NK-92 (cell line): ENCODE data around the gene AGPAT2.

Experiments
- DNase-seq: peaks from one replicate; lab custom pipeline; 2025; ENCODE audit not compliant: unreplicated experiment; lab: John Stamatoyannopoulos, UW

Gene AGPAT2

DNA sequence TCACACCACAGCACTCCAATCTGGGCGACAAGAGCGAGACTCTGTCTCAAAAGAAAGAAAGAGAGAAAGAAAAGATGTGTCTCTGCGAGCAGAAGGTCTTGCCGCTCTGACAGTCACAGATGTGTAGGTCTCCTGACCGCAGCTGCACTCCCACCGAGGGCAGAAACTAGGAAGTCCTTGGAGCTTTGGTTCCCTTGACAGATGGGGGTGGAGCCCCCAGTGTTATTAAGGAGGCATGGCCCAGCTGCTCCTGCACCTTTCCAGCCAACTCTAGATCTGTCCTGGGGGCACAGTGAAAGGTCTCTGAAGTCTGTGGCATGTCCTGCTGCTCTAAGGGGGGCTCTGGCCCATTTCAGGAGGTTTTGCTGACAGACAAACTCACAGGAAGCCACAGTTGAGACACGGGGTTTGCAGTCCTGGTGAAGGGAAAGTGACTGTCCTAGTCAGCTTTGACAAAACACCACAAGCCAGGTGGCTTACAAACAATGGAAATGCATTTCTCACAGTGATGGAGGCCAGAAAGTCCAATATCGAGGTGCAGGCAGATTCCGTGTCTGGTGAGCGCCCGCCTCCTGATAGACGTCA is 16.1 kb upstream of the AGPAT2 start:
- DNase-seq: no peak

DNA sequence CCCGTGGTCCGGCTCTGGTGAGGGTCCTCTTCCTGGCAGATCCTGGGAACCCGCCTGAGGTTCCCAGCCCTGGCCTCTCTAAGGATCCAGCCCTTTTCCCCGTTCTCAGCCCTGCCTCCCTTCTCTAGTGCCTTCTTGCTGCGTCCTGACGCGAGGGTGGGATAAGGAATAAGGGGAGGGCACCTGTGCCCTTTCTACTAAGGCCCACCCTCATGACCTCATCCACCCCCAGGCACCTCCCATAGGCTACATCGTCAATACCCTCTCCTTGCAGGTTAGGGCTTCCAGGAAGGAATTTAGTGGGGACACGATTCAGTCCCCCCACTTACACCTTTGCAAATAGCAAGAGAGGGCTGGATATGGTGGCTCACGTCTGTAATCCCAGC is 14.4 kb upstream of the AGPAT2 start:
- no peak for DNase-seq

DNA sequence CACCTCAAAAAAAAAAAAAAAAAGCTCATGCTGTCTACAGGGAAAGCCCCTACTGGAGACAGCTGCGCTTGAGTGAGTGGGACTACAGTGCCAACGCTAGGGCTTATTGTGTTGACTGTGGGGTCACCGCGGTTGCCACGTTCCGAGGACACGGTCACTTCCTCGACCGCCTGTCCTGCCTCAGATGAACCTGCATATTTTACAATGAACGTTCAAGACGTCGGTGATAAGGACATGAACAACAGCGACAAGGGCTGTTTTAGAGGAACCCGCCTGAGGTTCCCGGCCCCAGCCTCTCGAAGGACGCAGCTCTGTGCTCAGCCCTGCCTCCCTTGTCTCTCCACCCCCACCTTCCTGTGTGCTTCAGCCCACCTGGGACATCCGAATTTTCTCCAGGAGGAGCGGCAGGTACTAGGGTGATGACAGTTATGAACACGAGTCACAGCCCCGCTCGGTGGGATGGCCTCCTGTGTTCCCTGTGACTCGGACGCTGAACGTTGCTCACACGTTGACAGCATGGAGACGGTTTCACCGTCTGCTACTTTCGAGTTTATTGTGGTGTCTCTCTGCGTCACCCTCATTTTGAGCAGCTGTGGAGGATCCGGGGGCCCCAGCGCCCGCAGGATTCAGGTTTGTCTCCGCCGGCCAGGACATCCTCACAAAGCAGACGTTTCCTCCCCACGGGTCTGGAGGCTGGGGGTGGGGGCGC is 13.9 kb upstream of the AGPAT2 start:
- DNase-seq: no peak

DNA sequence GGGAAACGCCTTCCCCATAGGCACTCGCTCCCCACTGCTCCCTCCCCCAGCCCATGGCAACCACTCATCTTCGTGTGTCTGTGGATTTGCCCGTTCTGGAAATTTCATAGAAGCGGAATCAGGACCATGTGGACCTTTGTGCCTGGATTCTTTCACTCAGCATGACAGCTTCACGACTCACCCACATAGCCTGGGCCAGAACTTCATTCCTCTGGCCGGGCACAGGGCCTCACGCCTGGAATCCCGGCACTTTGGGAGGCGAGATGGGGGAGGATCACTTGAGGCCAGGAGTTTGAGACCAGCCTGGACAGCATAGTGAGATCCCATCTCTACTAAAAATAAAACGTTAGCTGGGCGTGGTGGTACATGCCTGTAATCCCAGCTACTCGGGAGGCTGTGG is 13.0 kb upstream of the AGPAT2 start:
- no peak for DNase-seq

DNA sequence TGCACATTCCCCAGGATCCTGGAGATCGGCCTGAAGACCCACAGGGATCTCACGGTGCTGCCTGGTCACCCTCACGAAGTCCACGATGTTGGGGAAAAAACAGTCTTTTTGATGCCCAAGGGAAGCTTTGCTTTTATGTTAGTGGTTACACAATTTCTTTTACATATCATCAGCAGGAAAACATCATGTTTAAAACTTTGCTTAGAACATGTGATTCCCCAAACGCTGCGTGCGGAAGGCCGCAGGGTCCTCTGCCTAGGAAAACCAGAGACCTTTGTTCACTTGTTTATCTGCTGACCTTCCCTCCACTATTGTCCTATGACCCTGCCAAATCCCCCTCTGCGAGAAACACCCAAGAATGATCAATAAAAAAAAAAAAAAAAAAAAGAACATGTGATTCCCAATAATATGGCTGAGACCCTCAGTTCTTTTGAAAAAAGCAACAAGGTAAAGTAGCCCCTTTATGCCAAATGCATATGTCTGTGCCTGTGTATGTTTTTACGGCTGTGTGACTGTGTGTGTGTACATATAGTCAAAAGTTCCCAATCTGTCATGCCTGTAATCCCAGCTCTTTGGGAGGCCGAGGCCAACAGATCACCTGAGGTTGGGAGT is 11.5 kb upstream of the AGPAT2 start:
- no peak for DNase-seq

DNA sequence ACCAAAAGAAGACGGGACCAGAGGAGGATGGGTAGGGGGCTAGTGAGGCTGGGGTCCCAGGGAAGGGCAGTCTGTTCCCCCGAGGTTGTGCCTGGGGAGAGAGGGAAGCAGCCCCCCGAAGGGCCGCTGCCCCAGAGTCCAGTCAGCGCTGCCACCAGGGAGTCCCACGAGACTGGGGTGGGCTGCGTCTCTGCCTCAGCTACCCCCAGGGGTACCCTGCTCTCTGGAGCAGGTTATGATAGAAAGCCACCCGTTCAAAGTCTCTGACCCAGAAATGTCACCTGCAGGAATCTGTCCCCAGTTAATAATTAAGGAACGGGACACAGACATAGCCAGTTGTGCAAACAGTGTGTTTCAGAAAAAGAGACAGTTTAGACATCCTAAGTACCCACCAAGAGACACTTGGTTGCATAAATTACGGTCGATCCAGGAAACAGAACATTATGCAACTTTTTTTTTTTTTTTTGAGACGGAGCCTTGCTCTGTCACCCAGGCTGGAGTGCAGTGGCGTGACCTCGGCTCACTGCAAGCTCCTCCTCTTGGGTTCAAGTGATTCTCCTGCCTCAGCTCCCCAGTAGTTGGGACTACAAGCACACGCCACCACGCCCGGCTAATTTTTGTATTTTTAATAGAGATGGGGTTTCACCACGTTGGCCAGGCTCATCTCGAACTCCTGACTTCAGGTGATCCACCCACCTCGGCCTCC is 10.7 kb upstream of the AGPAT2 start:
- no peak for DNase-seq

DNA sequence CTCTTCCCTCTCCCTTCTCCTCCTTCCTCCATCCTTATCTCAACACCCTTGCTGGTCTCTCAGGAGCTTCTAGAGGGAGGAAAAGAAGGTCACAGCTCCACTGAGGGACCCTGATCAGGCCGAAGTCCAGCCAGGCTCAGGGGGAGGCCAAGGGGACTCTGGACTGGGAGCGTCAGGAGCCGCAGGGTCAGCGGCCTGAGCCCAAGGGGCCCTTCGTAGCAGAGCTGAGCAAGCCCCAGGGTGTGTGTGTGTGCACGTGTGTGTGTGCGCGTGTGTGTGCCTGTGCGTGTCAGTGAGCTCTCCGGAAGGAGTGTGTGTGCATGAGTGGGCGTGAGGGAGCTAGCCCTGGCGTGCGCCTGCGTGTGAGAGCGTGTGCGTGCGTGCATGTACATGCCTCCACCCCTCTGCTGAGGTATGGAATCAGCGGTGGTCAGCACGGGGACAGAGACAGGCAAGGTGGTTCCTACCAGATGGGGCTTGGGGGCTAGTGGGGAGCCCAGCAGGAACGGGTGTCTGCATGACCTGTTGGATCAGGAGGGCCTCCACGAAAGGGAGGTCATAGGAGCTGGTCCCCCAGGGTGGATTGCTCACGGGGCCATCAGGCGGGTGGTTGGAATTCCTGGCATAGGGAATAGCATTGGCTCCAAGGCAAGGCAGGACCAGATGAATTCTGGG is 10.0 kb upstream of the AGPAT2 start:
- DNase-seq: no peak

DNA sequence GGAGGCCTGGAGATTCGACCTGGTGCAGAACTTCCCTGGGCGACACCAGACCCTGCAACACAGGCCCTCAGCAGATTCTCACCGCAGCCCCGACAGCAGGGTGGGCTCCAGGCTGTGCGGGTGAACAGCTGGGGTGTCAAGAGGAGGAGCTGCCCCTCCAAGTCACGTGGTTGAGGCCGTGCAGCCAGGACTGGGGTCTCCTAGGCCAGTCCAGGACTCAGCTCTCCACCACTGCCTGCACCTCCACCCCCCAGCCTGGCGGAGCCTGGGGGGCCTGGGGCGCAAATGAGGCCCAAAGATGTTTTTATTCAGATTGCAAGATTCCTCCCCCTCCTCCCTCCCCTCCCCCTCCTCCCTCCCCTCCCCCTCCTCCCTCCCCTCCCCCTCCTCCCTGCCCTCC is 9.2 kb upstream of the AGPAT2 start:
- no peak for DNase-seq

DNA sequence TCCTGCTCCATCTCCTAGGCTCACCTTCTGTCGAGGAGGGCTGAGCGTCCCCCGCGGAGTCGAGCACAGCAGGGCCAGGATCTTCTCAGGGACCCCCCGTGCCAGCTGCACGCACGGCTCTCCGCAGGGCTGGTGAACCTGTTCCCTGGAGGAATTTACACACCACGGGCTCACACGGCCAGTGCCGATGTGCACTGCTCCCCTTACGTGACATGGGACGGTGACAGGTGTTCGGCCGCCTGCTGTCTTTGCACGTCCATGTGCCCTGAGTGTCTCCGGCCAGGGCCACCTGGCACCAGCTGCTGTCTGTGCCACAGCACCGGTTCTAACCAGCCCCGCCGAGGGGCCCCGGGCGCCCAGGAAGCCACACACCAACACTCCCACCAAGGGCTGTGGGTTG is 8.7 kb upstream of the AGPAT2 start:
- no peak for DNase-seq

DNA sequence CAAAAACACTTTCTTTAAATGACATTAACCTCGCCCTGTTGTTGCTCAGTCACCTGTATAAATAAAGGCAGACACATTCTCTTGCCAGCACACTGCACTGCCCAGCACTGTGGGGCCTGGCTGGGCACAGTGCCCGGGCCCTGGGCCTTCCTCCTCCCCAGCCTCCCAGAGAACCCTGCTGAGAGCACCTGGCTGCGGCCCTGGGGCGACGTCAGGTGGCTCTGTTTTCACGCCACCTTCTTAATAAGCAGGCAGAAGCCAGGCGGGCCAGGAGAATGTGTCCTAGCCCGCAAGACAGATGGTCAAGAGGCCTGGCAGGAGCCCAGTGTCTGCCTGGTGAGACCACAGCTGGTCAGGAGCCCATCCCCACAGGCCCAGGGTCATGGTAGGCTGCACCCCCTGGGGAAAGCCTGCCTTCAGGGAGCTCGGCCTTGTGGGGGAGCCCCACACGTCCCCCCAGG is 8.2 kb upstream of the AGPAT2 start:
- no peak for DNase-seq

DNA sequence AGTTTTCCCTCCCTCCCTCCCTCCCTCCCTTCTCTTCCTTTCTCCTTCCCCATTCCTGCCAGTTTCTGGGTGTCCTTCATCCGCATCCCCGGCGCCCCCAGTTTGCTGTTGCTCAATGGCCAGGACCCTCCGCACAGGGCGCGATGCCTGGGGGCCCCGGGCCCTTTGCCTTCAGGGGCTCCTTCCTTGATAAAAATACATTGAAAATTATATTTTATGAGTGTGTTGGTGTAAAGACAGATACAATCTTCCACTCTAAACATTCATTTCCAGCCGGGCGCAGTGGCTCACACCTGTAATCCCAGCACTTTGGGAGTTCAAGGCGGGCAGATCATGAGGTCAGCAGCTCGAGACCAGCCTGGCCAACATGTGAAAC is 7.6 kb upstream of the AGPAT2 start:
- DNase-seq: no peak

DNA sequence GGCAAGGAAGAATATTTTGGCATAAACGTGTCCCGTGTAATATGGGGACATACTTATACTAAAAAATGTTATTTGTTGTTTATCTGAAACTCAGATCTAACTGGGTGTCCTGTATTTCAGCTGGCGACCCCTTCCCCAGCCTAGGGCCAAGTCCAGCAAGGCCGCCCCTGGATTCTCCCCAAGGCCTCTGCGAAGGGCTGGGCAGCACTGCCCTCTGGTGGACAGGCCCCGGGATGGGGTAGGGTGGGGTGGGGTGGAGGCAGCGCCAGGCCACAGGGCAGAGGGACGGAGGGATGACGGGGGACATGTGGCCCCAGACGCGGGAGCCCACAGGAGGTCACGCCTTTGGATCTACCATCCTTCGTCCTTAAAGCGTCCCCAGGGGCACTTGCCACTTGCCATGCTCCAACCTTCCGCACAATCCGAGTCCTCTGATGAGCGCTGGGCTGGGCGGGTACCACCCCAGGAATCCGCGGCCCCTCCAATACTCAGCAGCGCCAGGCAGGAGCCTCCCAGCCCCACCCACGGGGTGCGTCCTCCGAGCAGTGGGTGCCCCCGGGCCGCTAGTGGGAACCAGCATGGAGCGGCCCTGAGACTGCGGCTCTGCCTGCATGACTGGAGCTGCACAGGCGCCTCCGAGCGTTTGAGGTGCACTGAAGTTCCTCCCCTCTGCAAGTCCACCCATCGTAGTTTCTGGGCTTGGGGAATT is 7.1 kb upstream of the AGPAT2 start:
- DNase-seq: no peak

DNA sequence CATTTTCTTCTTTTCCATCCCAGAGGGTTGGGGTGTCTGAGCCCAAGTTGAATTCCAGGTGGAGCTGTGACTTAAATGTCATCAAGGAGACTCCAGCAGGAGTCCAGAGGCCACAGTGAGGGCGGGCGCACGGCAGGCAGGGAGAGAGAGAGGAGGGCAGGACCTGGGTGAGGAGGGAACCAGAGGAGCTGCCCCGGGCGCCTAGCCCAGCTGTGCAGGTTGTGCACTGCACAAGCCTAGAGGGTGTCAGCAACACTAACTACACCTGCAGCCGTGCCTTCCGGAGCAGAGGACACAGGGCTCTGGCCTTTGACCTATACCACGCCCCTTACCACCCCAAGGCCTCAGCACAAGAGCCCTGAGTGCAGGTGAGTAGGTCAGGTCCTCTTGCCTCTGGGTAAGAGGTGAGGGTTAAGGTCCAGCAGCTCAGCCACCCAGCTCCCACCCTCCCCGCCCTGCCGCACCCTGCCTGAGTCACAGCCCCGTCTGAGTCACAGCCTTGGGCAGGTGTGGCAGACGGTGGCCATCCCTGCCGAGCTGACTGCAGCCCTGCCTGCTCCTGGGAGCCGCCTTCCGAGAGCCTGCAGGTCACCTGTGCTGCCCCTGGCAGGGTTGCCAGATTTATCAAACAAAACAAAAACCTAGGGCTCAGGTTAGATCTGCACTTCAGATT is 6.4 kb upstream of the AGPAT2 start:
- no peak for DNase-seq

DNA sequence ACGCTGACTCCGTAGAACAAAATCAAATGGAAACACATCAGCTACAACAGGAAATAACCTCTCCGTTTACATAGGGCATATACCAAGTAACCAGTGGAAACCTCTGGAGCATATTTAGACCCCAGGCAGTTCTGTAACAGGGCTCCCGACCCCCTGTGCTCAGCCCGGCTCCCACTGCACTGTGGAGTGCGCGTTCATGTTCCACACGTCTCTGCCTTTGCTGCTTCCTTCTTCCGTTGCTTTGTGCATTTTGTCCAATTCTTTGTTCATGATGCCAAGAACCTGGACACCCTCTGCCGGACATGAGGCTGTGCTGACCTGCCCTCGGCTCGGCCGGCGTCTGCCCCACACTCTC is 5.9 kb upstream of the AGPAT2 start:
- DNase-seq: no peak

DNA sequence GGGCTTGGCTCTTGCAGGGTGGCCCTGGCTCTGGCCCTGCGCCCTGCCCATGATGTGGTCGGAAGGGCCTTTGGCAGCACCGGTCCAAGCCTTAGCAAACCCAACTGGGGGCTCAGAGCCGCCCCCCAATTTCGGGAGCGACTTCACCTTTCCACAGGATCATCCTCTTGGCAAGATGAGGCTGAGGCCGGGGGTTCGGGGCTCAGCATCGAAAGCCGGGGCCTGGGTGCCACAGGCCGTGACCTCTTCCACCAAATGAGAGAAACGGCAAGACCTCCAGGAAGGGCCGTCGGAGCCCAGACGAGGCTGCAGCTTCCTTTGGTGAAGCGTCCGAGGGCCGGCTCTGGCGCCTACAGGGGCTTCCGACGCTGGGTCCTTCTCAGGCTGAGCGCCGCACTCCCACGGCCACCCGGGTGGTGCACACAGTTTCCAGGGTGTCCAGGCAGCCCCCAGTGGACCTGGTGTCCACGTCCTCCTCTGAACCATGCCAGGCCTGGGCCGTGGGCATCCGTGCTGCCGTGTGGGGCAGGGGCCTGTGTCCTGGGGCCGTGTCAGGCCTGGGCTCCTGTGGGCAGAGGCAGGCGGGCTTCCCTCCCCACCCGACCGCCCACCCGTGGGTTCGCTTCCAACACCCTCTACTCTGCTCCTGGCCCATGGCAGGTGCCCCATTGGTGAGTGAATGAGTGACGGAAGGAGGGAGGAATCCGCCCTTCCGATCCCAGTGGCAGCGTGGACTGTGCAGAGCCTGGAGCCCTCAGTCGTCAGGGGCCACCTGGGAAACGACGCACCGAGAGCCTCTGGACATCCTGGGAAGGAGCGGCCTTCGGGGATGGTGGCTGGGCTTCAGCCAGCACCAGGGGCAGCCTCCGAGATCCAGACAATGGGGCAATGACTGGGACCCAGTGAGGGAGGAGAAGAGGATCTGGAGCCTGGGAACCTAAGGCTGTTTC is 5.2 kb upstream of the AGPAT2 start:
- no peak for DNase-seq

DNA sequence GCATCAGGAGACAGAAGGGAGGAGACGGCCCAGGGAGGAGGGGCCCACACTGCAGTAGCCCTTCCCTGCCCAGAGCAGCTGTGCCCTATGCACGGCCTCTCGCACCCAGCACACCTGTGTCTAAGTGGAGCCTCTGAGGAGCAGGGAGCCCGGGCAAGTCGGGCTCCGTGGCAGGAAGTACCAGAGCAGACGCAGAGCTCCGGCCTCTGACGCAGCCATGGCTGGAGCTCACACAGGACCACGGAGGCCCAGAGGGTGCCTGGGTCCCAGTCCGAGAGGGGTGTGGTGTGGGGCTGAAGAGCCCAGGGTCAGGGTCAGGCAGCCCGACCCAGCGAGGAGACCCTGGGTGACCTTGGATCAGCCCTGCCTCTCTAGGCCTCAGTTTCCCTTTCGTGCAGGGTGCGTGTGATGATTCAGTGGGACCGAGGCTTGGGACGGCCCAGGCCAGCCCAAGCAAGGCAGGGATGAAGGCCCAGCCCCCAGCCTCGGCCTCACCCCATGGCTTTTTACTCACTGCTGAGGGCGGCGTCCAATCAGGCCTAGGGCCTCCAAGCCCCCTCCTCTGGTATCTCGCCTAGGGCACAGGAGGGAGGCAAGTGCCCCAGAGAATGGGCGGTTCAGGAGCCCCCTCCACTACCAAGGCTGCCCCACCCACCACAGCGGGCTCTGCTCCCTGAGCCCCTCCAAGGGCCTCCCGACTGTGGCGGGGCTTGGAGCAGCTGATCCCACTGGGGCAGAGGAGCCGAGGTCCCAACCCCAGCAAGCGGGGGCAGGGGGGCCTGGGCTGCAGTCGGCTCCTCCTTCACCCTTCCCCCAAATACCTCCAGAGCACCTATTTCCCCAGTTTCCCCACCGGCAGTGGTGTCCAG is 4.3 kb upstream of the AGPAT2 start:
- DNase-seq: no peak

DNA sequence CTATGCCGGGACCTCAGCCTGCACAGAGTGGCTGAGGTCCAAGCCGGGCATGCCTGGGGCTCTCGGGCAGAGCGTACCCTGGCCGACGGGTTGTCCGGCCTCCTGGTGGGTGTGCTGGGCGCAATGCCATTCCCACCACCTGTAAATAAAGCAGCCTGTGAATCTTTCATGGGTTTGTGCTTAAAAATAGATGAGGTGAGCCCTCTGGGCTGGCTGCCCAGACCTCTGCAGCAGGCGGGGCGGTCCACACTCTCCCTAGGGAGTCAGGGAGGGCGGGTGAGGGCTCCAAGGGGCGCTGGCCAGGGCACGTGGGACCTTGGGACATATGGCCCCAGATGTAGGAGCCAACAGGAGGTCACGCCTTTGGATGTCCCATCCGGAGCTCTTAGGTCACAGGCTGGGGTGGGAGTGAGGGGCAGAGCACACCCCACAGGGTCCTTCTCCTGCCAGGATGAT is 3.6 kb upstream of the AGPAT2 start:
- DNase-seq: no peak

DNA sequence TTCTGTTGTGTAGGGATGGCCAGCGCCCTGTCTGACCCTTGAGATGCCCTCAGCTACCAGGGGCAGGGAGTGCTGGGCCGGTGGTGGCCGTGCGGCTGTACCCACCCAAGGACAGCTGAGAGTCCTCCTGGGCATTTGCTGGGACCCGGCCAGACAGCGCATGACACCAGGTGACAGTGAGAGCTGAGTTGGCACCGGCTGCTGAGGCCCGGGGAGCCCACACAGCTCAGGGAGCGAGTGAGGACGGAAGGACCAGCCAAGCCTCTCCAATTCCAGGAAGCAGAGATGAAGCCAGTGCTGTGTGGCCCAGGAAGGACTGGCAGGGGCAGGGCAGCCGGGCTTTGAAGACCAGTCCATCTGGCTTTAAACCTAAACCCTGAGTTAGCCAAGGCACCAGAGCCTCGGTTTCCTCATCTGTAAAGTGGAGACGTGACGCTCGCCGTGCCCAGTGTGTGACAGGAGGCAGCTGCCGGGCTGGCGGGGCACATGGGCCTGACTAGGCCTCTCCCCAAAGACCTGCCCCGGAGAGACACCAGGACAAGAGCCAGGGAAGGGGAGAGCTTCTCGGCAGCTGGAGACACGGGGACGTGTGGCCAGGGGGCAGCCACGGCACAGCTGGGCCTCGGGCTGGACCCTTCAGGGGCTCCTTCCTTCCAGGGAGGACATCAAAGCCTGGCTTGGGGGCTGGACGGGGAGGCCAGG is 3.0 kb upstream of the AGPAT2 start:
- DNase-seq: no peak
